HEK293 (cell line): ENCODE data around the gene PUM1.

ENCODE experiments used
- MEIS1 ChIP-seq: sonication (generic); formaldehyde crosslinking; IDR thresholded peaks from 2 replicates; pipeline ENCODE4 v1.8.1; 2022; ENCODE audit warnings: missing genetic modification reagents, mild to moderate bottlenecking, borderline replicate concordance
- PRDM1 ChIP-seq: fragments of 450-650 bp; formaldehyde crosslinking; IDR thresholded peaks from 2 replicates; pipeline ENCODE4; 2016; ENCODE audit warnings: missing biosample characterization, missing genetic modification characterization
- YY1 ChIP-seq: fragments of 450-650 bp; formaldehyde crosslinking; IDR thresholded peaks from 2 replicates; pipeline ENCODE4 v1.5.1; 2018; ENCODE audit warnings: missing biosample characterization, missing genetic modification characterization
- ZBTB48 ChIP-seq: fragments of 450-650 bp; formaldehyde crosslinking; IDR thresholded peaks from 2 replicates; pipeline ENCODE4 v1.5.1; 2016; ENCODE audit warnings: missing biosample characterization, missing genetic modification characterization
- ZEB2 ChIP-seq: fragments of 450-650 bp; formaldehyde crosslinking; IDR thresholded peaks from 2 replicates; pipeline ENCODE4 v1.5.1; 2016; ENCODE audit warnings: missing biosample characterization, missing genetic modification characterization
- ZFHX2 ChIP-seq: fragments of 450-650 bp; formaldehyde crosslinking; conservative IDR thresholded peaks from 2 replicates; pipeline ENCODE4 v1.5.1; 2016; ENCODE audit warnings: missing biosample characterization, missing genetic modification characterization
- ZNF37A ChIP-seq: fragments of 450-650 bp; IDR thresholded peaks from 2 replicates; pipeline ENCODE4 v1.5.1; 2018; ENCODE audit warnings: missing biosample characterization, missing genetic modification characterization
- ZNF423 ChIP-seq: fragments of 450-650 bp; formaldehyde crosslinking; IDR thresholded peaks from 2 replicates; pipeline ENCODE4 v1.5.1; 2016; ENCODE audit warnings: missing biosample characterization, missing genetic modification characterization
- ZNF670 ChIP-seq: fragments of 450-650 bp; formaldehyde crosslinking; IDR thresholded peaks from 2 replicates; pipeline ENCODE4 v1.5.1; 2016; ENCODE audit warnings: missing biosample characterization, missing genetic modification characterization, low read depth
- TF ChIP-seq, protein P1 (sequence below): fragments of 450-650 bp; formaldehyde crosslinking; IDR thresholded peaks from 2 replicates; pipeline ENCODE4 v1.5.1; 2016; ENCODE audit warnings: missing biosample characterization, missing genetic modification characterization
- TF ChIP-seq, protein P2 (sequence below): fragments of 450-650 bp; formaldehyde crosslinking; IDR thresholded peaks from 2 replicates; pipeline ENCODE4 v1.5.1; 2016; ENCODE audit warnings: missing biosample characterization, missing genetic modification characterization
- TF ChIP-seq, protein P3 (sequence below): IDR thresholded peaks from 2 replicates; pipeline ENCODE4 v1.6.1; 2011; ENCODE audit warnings: mild to moderate bottlenecking, low read depth, low read length, borderline replicate concordance
- TF ChIP-seq, protein P4 (sequence below): fragments of 450-650 bp; formaldehyde crosslinking; IDR thresholded peaks from 2 replicates; pipeline ENCODE4 v1.5.1; 2017; ENCODE audit warnings: missing biosample characterization, mild to moderate bottlenecking, missing genetic modification characterization, moderate library complexity
- TF ChIP-seq, protein P5 (sequence below): fragments of 450-650 bp; formaldehyde crosslinking; IDR thresholded peaks from 2 replicates; pipeline ENCODE4 v1.5.1; 2016; ENCODE audit warnings: missing biosample characterization, missing genetic modification characterization

DNA sequence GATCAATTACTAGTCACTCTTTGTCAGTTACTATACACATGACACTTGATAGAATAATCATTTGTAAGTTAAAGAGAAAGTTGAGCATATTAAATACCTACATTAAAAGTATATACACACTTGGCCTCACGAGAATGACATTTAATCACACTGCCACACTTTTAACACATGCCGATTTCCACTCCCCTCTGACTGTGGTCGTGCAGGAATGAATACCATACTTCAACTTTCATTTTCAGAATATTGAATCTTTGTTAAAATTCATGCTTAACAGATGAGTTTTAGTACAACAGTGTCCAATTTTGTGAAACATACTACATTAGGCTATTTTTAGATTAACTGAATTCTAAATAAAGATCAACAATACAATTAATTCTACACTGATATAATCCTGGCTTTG is 78.8 kb downstream of the PUM1 start:
- TF ChIP-seq, protein P1, sequence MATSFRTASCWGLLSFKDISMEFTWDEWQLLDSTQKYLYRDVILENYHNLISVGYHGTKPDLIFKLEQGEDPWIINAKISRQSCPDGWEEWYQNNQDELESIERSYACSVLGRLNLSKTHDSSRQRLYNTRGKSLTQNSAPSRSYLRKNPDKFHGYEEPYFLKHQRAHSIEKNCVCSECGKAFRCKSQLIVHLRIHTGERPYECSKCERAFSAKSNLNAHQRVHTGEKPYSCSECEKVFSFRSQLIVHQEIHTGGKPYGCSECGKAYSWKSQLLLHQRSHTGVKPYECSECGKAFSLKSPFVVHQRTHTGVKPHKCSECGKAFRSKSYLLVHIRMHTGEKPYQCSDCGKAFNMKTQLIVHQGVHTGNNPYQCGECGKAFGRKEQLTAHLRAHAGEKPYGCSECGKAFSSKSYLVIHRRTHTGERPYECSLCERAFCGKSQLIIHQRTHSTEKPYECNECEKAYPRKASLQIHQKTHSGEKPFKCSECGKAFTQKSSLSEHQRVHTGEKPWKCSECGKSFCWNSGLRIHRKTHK (tag by site-specific recombination) = no peak
- TF ChIP-seq ZFHX2 (tag by site-specific recombination) (no peak), YY1 (tag by site-specific recombination) (no peak), ZNF670 (tag by site-specific recombination) (no peak), ZNF37A (no peak), ZBTB48 (tag by site-specific recombination) (no peak), MEIS1 (CRISPR knock-in tag) (no peak), ZEB2 (tag by site-specific recombination) (no peak), PRDM1 (tag by site-specific recombination) (no peak), ZNF423 (no peak)
- TF ChIP-seq, protein P2, sequence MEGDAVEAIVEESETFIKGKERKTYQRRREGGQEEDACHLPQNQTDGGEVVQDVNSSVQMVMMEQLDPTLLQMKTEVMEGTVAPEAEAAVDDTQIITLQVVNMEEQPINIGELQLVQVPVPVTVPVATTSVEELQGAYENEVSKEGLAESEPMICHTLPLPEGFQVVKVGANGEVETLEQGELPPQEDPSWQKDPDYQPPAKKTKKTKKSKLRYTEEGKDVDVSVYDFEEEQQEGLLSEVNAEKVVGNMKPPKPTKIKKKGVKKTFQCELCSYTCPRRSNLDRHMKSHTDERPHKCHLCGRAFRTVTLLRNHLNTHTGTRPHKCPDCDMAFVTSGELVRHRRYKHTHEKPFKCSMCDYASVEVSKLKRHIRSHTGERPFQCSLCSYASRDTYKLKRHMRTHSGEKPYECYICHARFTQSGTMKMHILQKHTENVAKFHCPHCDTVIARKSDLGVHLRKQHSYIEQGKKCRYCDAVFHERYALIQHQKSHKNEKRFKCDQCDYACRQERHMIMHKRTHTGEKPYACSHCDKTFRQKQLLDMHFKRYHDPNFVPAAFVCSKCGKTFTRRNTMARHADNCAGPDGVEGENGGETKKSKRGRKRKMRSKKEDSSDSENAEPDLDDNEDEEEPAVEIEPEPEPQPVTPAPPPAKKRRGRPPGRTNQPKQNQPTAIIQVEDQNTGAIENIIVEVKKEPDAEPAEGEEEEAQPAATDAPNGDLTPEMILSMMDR (tag by site-specific recombination) = no peak
- TF ChIP-seq, protein P3, sequence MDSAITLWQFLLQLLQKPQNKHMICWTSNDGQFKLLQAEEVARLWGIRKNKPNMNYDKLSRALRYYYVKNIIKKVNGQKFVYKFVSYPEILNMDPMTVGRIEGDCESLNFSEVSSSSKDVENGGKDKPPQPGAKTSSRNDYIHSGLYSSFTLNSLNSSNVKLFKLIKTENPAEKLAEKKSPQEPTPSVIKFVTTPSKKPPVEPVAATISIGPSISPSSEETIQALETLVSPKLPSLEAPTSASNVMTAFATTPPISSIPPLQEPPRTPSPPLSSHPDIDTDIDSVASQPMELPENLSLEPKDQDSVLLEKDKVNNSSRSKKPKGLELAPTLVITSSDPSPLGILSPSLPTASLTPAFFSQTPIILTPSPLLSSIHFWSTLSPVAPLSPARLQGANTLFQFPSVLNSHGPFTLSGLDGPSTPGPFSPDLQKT = no peak
- TF ChIP-seq, protein P4, sequence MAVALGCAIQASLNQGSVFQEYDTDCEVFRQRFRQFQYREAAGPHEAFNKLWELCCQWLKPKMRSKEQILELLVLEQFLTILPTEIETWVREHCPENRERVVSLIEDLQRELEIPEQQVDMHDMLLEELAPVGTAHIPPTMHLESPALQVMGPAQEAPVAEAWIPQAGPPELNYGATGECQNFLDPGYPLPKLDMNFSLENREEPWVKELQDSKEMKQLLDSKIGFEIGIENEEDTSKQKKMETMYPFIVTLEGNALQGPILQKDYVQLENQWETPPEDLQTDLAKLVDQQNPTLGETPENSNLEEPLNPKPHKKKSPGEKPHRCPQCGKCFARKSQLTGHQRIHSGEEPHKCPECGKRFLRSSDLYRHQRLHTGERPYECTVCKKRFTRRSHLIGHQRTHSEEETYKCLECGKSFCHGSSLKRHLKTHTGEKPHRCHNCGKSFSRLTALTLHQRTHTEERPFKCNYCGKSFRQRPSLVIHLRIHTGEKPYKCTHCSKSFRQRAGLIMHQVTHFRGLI = no peak
- TF ChIP-seq, protein P5, sequence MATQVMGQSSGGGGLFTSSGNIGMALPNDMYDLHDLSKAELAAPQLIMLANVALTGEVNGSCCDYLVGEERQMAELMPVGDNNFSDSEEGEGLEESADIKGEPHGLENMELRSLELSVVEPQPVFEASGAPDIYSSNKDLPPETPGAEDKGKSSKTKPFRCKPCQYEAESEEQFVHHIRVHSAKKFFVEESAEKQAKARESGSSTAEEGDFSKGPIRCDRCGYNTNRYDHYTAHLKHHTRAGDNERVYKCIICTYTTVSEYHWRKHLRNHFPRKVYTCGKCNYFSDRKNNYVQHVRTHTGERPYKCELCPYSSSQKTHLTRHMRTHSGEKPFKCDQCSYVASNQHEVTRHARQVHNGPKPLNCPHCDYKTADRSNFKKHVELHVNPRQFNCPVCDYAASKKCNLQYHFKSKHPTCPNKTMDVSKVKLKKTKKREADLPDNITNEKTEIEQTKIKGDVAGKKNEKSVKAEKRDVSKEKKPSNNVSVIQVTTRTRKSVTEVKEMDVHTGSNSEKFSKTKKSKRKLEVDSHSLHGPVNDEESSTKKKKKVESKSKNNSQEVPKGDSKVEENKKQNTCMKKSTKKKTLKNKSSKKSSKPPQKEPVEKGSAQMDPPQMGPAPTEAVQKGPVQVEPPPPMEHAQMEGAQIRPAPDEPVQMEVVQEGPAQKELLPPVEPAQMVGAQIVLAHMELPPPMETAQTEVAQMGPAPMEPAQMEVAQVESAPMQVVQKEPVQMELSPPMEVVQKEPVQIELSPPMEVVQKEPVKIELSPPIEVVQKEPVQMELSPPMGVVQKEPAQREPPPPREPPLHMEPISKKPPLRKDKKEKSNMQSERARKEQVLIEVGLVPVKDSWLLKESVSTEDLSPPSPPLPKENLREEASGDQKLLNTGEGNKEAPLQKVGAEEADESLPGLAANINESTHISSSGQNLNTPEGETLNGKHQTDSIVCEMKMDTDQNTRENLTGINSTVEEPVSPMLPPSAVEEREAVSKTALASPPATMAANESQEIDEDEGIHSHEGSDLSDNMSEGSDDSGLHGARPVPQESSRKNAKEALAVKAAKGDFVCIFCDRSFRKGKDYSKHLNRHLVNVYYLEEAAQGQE (tag by site-specific recombination) = no peak
